HG02840 (cell line): ENCODE measurements around the gene GSTP1.
A peak's percentile ranks its signal among the peaks of the same experiment; 100 is the strongest.
"Not testable (repeated sequence)": the region's sequence is repeated elsewhere in the genome, so short reads cannot be mapped to it uniquely, and the experiment has no call there.

Source experiments
- ATAC-seq: cut with Tn5 transposase; IDR thresholded peaks from one replicate; pipeline ENCODE4 v1.9.1; 2021; ENCODE audit warnings: mild to moderate bottlenecking, moderate library complexity, moderate number of reproducible peaks; ENCODE audit not compliant: unreplicated experiment, low FRiP score

Gene GSTP1

GRCh38 chr11:67613313-67613959 is 29.8 kb downstream of the GSTP1 start:
- ATAC-seq, result no peak

GRCh38 chr11:67613960-67614715 is 30.5 kb downstream of the GSTP1 start:
- peak; percentile 62 for ATAC-seq

- no peak for ATAC-seq
Observed at GRCh38 chr11:67614730-67615714, 31.4 kb downstream of the GSTP1 start.

GRCh38 chr11:67615728-67616430 is 32.3 kb downstream of the GSTP1 start:
- ATAC-seq, result no peak

GRCh38 chr11:67616431-67617242 is 33.0 kb downstream of the GSTP1 start:
- no peak for ATAC-seq

GRCh38 chr11:67617243-67617953 is 33.8 kb downstream of the GSTP1 start:
- no peak for ATAC-seq

GRCh38 chr11:67618901-67619659 is 35.5 kb downstream of the GSTP1 start:
- not testable (repeated sequence) for ATAC-seq

GRCh38 chr11:67619683-67620618 is 36.3 kb downstream of the GSTP1 start:
- ATAC-seq, result not testable (repeated sequence)

- not testable (repeated sequence) for ATAC-seq
Observed at GRCh38 chr11:67620621-67621020, 37.0 kb downstream of the GSTP1 start.

GRCh38 chr11:67621928-67622327 is 38.3 kb downstream of the GSTP1 start:
- ATAC-seq, result not testable (repeated sequence)

- not testable (repeated sequence) for ATAC-seq
Observed at GRCh38 chr11:67622905-67623304, 39.3 kb downstream of the GSTP1 start.

GRCh38 chr11:67623795-67624194 is 40.2 kb downstream of the GSTP1 start:
- not testable (repeated sequence) for ATAC-seq

- not testable (repeated sequence) for ATAC-seq
Observed at GRCh38 chr11:67626131-67626833, 42.7 kb downstream of the GSTP1 start.

- ATAC-seq, result no peak
Observed at GRCh38 chr11:67626970-67627369, 43.4 kb downstream of the GSTP1 start.

- no peak for ATAC-seq
Observed at GRCh38 chr11:67627441-67627811, 43.8 kb downstream of the GSTP1 start.
